M059J (cell line): ENCODE results near the gene ULK1. TPM values are rescaled to one million over a fixed set of nuclear protein-coding genes. Genes with fewer than 3 reads are reported as not detected.

Experiments
- DNase-seq: peaks from one replicate; pipeline ENCODE4 v3.0.0-alpha.2; 2012; ENCODE audit warnings: low read depth
- total RNA-seq: library from RNA; depleted of rRNA; stranded (reverse); fragments of >200 nt; shearing (Covaris generic); gene quantifications from 2 replicates; pipeline ENCODE4 v1.2.3, GENCODE V29; 2014; rRNA removed

The ULK1 gene
- total RNA-seq, 1 experiment from 2014 or later = 7.5 TPM

DNA sequence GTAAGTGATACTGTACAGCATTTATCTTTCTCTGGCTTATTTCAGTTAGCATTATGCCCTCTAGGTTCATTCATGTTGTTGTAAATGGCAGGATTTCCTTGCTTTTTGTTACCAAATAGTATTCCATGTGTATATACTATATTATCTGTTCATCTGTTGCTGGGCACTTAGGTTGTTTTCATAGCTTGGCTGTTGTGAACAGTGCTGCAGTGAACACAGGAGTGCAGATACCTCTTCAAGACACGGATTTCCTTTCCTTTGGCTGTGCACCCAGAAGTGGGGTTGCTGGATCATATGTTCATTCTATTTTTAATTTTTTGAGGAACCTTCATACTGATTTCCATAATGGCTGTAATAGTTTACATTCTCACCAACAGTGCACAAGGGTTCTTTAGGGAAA is 76.8 kb downstream of the ULK1 start:
- no peak for DNase-seq

Other genes starting within 250 kb of the ULK1 start
- gene SFSWAP, start 183.5 kb upstream of the ULK1 start, total RNA-seq = 11.8 and 24.1 TPM in 2 replicates
- gene MMP17, start 66.2 kb upstream of the ULK1 start, total RNA-seq = 8.3 and 10.1 TPM in 2 replicates
- 9.3 and 10.3 TPM in 2 replicates for gene PUS1, start 34.7 kb downstream of the ULK1 start, total RNA-seq
- gene EP400, start 55.3 kb downstream of the ULK1 start, total RNA-seq = 3.3 and 8.0 TPM in 2 replicates
- gene DDX51, start 249.7 kb downstream of the ULK1 start, total RNA-seq = 2.2 and 4.8 TPM in 2 replicates
- gene NOC4L, start 249.8 kb downstream of the ULK1 start, total RNA-seq = 10.8 and 18.6 TPM in 2 replicates